NCI-H345 treated with DMSO at 0.1 percent for 48 hours (cell line): Measurements from ENCODE around the gene GCNA.
"Not testable (repeated sequence)": the region's sequence is repeated elsewhere in the genome, so short reads cannot be mapped to it uniquely, and the experiment has no call there.

Source experiments
- DNase-seq: peaks from one replicate; lab custom pipeline; 2025; ENCODE audit not compliant: unreplicated experiment; lab: John Stamatoyannopoulos, UW

The GCNA gene

DNA sequence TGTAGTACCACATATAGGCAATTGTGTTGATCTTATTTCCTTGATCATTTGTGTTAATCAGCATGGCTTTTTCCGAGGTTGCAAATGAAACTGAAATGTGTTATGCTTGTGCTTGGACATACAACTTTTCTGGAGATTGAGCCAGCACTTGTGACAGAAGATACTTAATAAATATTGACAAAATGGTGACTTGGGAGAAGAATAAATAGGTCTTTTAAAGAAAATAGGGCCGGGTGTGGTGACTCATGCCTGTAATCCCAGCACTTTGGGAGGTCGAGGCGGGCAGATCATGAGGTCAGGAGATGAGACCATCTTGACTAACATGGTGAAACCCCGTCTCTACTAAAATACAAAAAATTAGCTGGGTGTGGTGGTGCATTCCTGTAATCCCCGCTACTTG, 18.5 kb upstream of the GCNA start:
- DNase-seq, result not testable (repeated sequence)

DNA sequence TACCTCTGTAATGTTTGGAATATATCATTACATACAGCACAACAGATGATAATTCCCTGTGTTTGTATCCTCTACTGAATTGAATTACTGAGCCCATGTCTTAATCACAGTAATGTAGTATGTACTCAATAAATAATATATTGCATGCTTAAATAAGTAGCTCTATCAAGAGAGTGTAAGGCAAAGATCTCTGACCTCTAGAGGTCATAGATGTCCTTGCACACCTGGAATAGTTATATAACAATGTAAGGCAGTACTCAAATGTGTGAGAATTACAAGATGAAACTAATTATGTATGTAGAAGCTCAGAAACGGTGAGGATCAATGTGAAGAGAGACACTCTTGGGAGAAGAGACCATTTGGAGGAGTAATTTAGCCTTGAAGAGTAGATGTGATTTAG, 14.3 kb upstream of the GCNA start:
- no peak for DNase-seq

DNA sequence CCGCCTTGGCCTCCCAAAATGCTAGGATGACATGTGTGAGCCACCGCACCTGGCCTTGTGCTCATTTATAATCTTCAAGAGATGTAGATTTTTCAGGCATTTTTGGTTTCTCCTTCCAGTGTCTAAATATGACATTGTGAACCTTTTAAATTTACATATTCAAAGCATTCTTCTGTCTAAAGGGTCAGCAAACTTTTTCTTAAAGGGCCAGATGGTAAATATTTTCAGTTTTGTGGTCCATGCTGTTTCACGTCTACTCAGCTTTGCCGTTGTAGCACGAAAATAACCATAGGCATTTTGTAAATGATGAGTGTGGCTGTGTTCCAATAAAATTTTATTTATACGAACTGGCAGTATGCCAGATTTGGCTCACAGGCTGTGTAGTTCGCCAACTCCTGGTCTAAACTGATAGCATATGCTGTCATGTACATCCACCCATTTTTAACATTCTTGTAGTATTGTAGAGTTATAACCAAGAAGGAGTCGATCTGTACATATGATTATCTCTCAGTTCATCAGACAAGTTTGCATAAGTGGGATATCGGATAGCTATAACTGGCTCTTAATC, 12.7 kb upstream of the GCNA start:
- DNase-seq, result no peak

DNA sequence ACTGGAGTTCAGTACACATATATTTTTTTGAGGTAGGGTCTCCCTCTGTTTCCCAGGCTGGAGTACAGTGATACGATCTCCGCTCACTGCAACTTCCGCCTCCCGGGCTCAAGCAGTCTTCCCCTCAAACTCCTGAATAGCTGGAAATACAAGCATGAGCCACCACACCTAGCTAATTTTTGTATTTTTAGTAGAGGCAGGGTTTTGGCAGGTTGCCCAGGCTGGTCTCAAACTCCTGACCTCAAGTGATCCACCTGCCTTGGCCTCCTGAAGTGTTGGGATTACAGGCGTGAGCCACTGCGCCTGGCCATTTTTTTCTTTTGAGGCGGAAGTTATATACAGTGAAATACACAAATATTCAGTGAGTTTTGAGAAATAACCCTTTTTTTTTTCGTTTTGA, 6.8 kb upstream of the GCNA start:
- DNase-seq, result not testable (repeated sequence)

DNA sequence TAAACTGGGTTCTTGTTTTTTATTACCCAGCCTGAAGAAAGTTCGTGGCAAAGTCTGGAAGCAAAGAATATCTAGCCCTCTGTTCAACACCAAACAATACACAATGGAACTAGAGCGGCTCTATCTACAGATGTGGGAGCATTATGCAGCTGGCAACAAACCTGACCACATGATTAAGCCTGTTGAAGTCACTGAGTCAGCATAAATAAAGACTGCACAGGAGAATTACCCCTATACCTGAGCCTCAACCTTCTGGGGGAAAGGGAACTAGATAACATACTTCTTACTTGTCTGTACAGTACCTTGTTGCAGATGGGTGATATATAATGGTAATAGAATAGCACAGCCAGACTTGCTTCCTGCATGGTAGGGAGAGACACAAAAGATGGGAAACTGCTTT, 4.6 kb upstream of the GCNA start:
- no peak for DNase-seq

DNA sequence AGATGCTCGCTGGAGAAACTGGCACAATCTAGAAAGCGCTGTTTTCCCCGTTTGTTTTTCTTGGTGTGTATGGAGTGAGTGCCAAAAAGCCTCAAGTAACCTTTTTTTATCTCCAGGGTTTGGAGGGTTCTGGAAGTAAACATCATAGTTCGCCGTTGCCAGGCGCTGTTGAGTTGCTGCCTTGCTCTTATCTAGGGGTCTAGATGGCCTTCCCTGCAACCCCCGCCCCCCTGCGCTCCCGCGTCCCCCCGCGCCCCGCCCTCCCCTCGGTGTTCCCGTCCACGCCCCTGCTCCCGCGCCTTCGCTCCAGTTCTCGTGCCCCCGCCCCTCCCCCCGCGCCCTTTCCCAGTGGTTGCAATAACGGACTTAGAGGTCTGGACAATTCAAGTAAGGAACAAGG, 555 bp upstream of the GCNA start:
- no peak for DNase-seq

DNA sequence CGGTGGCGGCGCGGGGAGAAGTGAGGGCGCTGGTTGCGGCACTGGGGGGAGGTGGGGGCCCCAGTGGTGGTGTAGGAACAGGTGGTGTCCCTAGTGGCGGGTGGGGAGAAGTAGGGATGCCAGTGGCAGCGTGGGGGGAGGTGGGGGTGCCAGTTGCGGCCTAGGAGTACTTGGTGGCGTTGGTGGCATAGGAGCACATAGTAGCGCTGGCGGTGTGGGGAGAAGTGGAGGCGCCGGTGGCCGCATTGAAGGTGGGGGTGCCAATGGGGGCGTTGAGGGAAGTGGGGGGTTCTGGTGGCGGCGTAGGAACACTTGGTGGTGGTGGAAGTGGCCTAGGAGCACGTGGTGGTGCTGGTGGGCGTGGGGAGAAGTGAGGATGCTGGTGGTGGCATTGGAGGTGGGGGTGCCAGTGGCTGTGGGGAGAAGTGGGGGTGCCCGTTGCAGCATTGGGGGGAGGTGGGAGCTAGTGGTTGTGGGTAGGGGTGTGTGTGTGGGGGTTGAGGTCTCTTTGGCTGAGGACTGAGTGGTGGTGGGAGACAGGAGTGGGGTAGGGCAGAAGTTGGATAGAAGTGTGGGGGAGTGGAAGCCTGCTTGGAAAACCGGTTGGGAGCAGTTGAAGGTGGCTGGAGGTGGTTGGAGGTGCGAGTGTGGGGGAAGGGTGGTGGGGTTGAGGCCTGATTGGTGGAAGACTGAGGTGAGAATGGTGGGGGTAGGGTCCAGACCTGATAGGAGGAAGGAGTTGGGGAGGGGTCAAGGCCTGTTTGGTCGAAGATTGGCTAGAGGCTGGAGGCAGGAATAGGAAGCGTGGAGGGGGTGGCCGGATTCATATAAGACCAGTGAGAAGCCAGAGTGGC, 1.1 kb downstream of the GCNA start:
- no peak for DNase-seq

DNA sequence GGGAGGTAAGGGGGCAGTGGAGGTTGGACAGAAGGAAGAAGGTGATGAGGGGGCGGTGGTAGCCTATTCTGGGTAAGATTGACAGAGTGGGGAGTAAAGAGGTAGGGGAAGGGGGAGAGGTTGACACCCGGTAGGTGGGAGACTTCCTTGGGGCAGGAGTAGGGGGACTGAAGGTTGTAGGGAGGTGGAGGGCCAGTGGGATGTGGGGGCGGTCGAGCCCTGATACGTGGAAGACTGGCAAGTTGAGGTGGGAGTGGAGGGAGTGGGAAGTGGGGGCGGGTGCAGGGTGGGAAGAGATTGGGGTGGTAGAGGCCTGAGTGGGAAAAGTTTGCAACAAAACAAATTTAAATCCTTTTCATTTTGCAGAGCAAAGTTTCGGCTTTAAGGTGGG, 1.7 kb downstream of the GCNA start:
- DNase-seq, result no peak

DNA sequence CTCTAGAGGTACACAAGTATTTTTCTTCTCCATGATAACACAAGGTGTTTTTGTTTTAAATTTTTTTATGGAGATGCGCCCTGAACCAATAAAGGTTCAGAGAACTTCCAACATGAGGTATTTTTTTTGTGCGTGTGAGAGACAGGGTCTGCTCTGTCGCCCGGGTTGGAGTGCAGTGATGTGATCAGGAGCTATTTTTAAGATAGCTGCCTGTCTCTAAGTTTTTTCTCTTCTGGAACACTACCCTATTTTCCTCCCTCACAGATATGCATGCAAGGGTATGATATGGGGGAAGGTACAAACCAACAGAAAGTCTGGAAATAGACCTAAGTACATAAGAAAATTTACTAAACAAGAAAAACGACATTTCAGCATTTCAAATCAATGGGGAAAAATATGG, 3.0 kb downstream of the GCNA start:
- no peak for DNase-seq

DNA sequence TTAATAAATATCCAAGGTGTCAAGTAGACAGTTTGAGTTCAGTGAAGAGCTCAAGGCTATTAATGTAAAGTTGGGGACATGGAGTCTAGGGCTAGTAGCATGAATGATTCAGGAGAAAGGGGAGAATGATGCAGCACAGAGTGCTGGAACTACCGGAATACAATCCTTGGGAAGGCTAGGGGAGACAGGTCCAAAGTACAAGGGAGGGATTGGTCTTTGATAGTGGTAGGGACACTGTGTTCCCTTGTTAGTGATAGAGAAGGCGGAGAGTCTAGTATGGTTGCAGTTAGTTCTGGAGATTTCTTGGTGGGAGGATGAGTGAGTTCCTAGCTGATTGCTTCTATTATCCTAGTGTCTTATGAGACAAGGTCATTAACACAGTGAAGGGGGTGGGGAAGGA, 8.7 kb downstream of the GCNA start:
- no peak for DNase-seq

DNA sequence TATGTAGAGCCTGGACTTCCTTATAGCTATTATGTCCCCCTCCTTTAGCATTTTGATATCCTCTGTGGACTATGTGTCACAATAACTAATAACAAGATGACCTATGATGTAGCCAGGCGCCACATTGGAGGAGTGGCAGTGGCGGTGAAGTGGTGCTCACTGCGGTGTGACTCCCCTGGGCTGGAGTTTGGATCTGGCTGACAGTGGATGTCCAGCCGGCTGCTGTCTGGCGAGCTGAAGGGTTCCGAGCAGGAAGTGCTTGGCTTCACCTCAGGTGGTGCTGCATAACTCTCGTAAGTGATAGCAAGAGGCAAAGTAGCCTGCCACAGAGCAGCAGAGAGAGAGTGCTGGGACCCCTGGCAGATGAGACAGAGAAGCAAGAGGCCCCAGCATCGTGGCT, 15.0 kb downstream of the GCNA start:
- DNase-seq, result not testable (repeated sequence)

DNA sequence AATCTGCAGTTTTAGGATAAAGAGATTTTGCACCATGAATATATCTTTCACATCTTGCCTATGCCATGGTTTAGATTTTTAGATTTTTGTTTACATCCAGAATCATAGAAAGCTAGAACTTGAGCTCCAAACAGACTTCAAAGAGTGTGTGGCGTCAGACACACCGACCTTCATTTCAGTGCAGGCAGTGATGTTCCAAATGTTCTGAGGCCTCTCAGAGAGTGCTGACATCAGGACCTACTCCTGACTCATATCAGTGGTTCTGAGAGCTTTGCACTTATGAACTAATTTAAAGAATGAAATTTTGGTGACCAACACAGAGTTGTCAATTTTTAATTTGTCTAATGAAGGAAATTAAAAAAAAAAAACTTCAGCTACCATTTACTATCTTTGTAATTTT, 21.7 kb downstream of the GCNA start:
- DNase-seq, result no peak

DNA sequence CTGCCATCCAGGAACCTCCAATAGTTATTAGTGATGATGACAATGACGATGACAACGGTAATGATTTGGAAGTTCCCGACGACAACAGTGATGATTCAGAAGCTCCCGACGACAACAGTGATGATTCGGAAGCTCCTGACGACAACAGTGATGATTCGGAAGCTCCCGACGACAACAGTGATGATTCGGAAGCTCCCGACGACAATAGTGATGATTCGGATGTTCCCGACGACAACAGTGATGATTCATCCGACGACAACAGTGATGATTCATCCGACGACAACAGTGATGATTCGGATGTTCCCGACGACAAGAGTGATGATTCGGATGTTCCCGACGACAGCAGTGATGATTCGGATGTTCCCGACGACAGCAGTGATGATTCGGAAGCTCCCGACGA, 25.4 kb downstream of the GCNA start:
- DNase-seq, result no peak

DNA sequence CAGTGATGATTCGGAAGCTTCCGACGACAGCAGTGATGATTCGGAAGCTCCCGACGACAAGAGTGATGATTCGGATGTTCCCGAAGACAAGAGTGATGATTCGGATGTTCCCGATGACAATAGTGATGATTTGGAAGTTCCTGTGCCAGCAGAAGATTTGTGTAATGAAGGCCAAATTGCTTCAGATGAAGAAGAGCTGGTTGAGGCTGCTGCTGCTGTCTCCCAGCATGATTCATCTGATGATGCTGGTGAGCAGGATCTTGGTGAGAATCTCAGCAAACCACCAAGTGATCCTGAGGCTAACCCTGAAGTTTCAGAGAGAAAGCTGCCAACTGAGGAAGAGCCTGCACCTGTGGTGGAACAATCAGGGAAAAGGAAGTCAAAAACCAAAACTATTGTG, 25.9 kb downstream of the GCNA start:
- DNase-seq, result no peak

DNA sequence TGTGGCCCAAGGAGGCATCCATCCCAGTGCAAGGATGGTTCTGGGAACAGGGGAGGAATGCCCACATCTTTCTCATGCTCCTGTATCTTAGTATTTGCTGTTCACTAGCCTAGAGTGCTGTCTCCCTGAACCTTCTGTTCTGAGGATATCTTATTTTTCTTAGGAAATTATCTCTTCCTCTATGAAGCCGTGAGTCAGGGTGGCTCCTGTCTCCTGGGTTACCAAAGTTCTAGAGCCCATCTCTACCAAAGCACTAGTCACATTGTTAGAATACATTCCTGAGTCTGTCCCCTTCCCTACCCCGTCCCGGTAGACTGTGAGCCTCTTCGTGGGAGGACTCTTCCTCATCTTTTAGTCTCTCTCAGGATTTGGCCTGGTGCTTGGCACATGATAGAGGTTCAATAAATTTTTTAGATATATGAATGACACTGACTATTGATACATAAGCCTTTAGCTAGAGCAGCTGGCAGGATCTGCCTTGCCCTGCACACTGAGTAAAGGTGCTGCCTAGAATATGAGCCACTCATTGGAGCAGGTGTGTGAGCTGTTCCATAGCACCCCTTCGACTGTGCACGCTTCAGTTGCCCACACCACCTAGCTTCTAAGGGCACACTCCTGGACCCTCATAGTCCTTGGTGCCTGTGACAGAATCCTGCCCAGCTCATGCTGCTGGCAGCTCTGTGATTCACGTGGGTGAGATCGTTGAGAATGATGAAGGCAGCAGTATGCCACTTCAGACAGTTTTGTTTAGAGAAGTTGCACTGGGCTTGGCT, 26.7 kb downstream of the GCNA start:
- no peak for DNase-seq

DNA sequence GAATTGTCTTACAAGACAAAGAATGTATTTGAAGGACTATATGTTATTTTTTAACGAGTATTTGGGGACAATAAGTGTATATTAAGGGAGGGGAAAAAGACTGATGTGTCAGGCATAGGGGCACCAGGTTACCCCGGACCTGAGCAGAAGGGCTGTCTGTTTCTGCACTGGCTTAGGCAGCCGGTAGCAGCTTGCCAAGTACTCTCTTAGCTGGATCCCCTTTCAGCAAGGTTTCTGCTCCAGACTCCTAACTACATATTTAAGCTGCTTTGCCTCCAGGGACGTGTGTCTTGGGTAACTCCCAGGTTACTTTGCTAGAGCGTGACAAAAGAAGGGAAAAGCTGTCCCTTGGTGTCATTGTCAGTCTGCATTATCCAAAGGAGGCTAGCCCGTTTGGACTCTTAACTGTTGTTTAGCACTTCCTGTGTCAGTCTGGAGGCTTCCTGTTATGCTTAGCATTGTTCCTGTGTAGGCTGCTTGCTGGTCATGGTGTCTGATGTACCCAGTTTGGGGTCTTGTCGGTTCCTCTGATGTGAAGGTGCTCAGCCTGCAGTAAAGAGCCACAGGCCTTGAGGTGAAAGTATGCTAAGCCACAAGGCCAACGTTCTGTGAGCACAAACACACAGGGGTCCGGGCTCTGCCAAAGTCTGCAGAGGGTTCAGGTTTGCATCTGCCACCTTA, 28.4 kb downstream of the GCNA start:
- no peak for DNase-seq

DNA sequence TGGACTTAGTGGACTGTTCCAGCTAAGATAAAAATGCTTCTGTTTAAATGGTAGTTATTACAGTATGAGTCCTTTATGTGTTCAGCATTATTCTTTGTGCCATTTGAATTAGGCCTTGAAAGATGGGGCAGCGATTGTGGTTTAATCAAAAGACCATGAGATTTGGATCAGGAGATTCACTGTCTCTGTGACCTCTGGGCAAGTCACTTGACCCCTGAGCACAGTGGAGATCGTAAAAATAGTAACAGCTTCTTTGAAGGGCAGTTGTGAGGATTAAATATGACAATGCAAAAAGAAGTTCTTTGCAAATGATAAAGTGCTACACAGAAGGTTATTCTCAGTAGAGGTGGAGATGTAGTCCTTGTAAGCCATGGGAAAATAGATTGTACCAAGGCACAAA, 29.3 kb downstream of the GCNA start:
- no peak for DNase-seq

DNA sequence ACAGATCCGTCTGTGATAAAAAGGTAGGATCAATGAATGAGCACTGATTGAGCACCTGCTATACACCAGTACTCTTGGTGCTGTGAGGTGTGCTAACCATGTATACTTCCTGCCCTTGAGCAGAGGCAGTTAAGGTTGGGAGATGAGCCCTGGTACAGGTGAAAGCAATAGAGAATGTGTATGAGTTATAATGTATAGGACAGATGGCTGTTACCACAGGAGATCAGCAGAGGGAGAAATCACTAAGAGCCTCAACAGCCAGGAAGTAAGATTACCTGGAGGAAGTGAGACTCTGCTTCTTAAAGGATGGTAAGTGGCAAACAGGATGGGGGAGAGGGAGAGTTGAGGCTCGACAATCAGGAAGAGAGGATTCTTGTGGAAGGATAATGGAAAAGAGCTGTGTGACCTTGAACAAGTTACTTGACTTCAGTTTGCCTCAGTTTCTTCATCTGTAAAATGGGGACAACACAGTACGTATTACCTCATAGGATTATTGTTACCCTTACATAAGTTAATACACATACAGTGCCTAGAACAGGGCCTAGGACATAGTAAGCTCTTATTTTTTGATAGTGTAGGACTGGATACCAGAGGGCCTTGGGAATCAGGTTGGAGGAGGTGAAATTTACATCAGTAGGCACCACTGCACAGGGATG, 31.0 kb downstream of the GCNA start:
- DNase-seq, result no peak

DNA sequence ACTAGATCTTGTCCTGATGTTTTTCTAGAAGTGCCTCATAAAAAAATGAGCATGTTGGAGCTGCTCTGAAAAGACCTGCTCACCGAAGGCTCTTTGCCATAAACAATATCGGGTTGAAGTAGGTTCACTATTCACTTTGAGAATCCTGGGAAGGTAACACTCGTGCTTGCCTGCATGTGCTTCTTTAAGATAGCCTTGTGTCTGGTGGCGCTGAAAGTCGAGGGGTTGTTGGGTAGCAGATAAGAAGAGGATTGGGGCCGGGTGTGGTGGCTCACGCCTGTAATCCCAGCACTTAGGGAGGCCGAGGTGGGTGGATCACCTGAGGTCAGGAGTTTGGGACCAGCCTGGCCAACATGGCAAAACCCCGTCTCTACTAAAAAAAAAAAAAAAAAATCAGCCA, 33.5 kb downstream of the GCNA start:
- not testable (repeated sequence) for DNase-seq

DNA sequence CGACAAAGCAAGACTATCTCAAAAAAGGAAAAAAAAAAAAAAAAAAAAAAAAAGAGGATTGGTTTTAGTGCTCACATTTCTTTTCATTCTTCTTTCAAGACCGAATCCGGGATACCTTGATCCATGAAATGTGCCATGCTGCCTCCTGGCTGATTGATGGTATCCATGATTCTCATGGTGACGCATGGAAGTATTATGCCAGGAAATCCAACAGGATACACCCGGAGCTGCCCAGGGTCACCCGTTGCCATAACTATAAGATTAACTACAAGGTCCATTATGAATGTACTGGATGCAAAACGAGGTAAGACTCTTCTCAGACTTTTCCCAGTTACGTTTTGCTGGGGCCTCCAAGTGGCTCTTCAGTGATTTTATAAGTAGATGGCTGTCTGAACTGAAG, 34.0 kb downstream of the GCNA start:
- no peak for DNase-seq

DNA sequence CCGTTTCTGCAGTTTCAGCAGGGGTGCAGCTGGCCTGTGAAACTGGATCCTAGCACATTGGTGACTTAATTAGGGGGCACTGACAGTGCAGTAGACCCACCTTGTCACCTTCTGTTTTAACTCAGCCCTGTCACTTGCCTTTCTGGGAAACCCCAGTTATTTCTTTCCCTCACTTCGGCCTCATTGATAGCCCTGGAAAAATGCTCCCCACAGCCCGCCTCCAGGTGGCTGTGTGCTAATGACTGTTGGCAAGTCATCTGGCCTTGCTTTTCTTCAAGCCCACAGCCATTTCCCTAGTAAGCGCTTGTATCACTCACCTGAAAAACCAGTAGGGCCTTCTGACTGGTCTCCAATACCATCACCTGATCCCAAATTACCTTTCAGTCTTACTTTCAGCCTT, 36.8 kb downstream of the GCNA start:
- no peak for DNase-seq
